Measurements from ENCODE around the gene CCDC187.

CCDC187 gene

DNA sequence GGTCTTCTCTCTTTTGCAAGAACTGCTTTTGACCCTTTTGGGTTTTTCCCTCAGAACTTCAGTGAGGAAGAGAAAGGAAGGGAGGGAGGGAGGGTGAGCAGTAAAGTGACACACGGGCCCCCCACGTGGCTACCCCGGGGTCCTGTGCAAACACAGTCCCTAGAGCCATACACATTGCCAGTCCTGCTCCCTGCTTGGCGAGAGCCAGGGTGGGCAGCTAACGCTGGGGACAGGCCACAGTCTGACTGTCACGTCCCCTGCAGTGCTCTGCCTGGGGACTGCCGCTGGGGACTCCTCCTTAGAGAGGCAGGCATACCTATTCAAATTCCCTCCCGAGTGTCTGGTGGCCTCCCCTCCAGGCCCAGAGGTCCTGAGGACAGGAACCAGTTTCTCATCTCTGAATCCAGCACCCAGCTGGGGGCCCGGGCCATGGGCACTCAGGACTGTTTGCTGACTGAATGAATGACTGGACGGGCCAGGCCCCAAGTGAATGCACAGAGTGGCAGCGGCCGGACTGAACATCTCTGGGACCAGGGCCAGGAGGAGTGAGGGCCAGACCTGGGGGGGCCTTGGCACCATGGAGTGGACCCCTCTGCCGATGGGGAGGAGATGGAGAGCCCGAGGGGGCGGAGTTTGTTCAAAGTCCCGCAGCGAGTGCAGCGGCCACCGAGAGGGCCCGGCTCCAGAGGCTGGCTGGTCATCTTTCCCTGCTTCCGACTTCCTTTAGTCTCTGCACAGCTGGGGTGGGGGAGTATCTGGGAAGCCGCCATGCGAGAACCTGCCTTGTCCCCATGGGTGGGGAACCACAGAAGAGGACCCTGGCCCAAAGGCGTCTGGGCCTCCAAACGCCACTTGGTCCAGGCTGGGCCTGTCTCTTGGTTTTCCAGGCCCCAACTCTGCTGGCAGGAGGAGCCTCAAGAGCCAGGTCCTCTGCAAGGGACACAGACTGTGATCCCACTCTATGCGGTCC, 5.8 kb downstream of the CCDC187 start:
- no peak for DNase-seq (ENCODE audit: low read depth in 3 of 3)

DNA sequence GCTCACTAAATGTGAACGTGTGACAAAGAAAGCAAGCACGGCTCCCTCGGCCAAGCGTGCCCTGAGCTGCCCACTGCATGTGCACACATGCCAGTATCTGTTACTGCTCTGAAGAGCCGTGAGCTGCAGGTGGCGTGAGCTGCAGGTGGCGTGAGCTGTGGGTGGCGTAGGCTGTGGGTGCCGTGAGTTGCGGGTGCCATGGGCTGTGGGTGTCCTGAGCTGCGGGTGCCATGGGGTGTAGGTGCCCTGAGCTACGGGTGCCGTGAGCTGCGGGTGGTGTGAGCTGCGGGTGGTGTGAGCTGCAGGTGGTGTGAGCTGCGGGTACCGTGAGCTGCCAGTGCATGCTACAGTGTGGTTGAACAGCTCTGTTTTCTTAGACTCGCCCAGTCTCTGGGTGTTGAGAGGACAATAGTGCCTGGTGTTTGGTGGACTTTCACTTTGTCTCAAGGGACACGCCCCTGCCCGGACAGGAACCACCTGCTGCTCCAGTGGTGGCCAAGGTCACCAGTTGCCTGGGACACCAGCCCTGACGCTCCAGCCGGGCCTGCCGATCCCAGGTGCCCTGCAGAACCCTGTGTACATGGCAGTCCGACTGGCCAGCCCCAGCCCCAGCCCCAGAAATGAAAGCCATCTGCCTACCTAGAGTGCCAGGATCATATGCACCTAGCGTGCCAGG, 6.7 kb downstream of the CCDC187 start:
- no peak for DNase-seq (ENCODE audit: low read depth in 3 of 3)

DNA sequence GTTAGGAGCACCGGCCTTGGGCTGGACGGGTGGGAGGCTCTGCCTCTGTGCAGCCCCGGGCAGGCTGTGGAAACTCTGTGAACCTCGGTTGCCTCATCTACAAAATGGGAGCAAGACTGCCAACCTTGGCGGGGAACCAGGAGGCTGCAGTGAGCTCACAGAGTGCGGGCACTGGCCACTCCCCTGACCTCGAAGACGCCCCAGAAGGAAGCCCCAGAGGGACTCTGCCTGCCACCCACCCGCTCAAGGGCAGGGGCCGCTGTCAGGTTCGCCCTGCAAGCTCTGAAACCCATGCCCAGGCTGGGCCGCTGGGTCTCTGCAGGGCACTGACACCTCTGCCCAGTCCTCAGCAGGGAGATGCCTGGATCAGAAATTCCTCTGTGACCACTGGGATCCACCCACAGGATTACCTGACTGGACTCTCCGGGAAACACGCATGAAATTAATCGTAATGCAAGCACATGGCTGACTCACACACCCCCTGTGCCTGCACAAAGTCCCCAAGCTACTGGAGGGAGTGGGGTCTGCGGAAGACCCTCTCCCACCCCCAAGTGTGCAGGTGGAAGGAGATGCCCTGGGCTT, 7.4 kb downstream of the CCDC187 start:
- no peak for DNase-seq (ENCODE audit: low read depth in 3 of 3)

DNA sequence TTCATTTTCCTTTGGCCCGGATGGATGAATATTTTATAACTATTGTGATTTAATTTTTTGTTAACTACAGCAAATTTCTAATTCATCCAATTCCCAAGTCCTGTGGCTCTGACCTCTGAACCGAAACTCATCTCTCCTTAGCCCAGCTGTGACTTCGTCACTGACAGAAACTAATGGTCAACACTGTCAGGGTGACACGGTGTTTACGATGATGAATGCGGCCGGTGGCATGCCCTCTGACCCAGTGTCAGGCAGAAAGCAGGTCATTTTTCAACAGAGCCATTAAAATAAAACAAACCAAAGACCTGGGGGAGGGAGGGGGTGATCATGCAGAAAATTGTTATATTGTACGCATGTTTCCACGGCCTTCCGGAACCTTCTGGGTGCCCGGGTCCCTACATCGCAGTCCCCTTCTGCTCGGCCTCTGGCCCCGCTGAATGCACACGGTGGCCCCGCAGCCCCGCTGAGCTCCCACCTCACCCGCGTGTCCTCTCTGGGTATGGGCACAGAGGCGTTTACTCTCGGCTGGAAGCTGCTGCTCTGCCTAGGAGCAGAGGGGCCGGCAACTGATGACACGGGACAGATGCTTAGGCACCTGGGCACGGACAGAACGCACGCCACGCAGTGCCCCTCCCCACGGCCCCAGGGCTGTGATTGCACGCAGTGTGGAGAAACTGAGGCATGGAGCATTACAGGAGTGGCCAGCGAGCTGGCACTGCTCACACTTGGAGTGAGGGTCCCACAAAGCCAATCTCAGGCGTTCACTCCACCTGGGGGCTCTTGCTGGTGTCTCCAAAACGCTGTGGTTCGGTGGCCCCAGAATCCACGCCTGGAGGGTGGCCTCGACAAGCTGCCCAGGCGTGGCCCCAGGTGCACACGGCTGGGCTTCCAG, 8.1 kb downstream of the CCDC187 start:
- DNase-seq (ENCODE audit: low read depth in 3 of 3), result no peak

DNA sequence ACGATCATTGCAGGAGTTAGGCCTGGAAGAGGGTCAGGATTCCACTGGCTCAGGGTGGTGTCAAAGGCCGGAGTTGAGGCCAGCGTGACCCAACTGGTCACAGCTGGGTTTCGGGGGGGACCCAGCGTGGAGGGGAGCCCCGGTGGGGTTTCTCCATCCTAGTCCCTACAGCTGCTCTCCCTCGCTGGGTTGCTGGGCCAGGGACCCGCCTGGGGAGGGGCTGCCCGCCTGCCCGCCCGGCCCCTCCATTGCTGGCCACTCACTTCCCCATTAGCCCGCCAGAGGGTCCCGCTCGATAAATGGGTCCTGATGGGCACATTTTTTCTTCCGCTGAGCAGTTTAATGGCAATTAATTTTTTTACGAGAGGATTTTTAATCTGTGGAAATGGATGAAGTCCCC, 8.8 kb downstream of the CCDC187 start:
- DNase-seq (ENCODE audit: low read depth in 3 of 3), result no peak

DNA sequence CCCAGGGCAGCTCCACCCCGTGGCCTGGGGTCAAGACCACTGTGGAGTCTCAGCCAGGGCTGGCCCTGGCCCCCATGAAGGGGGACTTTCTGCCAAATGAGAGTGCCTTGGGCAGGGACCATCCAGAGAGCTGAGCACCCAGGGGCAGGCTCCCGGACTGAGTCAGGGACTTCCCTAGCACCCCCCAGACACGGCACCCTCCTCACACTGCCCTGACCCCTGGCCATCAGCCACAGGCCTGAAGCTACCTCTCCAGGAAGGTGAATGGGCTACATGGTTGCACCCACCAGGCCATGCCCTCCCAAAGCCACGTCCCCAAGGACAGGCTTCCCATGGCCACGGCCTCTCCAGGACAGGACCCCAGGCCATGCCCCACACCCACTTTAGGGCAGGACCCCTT, 9.5 kb downstream of the CCDC187 start:
- no peak for DNase-seq (ENCODE audit: low read depth in 3 of 3)

DNA sequence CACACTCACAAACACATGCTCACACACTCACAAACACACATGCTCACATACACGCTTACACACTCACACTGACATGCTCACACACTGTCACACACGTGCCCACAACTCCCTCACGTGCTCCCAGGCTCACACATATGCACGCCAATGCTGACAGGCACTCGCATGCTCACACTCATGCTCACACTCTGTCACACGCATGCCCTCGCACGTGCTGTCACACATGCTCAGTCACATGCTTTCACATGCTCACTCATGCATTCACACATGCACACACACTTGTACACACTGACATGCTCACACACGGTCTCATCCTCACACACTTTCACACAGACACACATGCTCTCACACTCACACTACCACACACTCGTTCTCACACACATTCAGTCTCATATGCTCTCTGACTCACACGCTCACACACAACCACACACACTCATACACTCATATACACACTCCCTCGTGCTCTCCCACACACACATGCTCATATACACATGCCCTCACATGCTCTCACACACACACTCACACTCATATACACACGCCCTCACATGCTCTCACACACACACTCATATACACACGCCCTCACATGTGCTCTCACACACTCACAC, 10.3 kb downstream of the CCDC187 start:
- no peak for DNase-seq (ENCODE audit: low read depth in 3 of 3)

DNA sequence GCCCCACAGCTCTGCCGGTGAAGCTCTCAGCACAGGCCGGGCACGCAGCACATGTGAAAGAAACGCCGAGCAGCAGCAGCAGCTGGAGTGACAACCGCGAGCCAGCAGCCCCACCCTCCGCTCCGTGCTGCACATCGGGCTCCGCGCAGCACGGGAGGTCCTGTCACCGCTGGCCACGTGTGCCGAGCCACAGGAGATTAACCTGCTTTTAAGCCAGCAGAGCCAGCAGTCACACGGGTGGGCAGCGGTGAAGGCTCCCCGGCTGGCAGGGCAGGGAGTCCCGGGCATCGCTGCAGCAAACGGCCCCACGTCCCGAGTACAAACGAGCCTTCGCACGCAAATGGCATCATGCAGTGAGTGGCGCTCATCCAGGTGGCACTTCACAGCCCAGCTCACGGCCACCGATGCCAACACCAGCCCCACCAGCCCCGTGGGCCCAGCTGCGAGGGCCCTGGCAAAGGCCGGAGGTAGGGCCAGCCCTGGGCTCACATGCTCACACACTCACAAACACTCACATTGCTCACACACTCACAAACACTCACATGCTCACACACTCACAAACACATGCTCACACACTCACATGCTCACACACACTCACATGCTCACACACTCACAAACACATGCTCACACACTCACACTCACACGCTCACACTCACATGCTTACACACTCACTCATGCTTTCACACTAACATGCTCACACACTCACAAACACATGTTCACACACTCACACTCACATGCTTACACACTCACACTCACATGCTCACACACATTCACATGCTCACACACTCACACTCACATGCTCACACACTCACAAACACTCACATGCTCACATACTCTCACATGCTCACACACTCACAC, 11.1 kb downstream of the CCDC187 start:
- DNase-seq (ENCODE audit: low read depth in 3 of 3), result no peak

DNA sequence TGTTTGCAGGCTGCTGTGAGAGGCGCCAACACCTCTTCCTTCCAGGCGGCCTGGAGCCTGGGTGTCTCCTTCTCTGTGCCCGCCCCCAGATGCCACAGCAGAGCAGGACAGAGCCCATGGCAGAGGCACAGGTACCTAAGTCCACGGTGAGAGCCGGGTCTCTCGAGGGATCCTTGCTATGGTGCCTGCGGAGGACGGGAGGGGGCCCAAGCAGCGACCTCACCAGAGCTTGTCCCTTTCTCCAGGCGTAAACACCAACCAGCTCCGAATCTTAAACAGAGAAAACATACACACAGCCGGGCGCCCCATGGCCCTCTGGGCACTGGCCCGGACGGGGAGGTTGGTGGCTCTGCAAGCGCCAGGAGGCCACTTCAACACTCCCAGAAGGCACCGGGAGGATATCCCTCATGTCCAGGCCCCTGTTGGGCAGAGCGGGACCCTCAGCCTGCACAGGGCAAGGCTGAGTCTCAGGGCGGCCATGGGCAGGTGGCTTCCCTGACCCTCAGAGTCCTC, 11.8 kb downstream of the CCDC187 start:
- DNase-seq (ENCODE audit: low read depth in 3 of 3), result no peak

DNA sequence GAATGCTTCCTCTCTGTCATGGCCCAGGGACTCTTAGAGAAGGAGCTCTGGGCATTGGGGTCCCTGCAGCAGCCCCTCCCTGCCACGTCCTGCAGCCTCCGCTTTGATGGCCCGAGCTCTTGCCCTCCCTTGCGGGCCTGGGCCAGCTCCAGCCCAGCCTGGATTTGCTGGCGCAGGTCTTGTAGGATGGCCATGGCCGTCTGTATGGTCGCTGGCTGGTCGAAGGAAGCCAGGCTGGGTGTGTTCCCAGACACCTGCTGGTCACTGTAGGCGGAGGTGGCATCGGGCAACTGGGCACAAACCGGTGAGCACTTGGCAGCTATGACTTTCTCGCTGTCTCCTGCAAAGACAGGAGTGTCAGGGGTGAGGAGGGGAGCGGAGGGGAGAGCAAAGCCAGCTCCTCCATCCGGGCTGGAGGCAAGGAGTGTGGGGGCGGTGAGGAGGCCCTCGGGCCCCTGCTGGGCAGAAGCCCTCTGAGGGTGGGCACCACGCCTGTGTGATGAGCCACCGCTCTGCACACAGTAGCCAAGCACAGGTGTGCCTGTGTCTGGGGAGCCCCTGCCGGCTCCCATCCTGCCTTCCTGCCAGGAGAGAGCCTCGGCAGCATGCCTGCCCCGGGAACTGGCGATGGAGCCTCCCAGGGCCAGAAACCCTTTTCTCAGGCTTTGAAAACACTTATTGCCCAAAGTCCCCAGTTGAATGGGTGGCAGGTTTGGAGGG, 12.4 kb downstream of the CCDC187 start:
- no peak for DNase-seq (ENCODE audit: low read depth in 3 of 3)

DNA sequence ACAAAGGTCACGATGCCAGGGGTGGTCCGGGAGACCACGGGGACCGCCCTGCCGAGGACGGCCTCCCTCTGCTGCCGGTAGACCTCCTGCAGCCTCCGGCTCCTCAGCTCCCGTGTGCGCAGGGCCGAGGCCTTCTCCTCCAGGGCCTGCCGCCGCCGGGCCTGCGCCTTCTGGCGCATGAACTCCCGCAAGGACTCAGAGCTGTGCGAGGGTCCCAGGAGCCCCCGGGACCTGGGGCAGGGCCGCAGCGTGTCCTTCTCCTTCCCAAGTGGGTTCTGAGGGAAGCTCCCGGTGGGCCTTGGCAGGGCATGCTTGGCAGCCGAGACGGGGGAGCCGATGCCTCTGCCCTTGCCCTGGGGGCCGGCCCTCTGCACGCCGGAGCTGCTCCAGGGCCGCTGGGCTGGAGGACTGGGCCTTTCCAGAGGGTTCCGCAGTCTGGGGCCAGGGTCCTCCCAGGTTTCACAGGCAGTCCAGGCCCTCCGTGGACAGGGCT, 13.3 kb downstream of the CCDC187 start:
- DNase-seq (ENCODE audit: low read depth in 3 of 3), result no peak

DNA sequence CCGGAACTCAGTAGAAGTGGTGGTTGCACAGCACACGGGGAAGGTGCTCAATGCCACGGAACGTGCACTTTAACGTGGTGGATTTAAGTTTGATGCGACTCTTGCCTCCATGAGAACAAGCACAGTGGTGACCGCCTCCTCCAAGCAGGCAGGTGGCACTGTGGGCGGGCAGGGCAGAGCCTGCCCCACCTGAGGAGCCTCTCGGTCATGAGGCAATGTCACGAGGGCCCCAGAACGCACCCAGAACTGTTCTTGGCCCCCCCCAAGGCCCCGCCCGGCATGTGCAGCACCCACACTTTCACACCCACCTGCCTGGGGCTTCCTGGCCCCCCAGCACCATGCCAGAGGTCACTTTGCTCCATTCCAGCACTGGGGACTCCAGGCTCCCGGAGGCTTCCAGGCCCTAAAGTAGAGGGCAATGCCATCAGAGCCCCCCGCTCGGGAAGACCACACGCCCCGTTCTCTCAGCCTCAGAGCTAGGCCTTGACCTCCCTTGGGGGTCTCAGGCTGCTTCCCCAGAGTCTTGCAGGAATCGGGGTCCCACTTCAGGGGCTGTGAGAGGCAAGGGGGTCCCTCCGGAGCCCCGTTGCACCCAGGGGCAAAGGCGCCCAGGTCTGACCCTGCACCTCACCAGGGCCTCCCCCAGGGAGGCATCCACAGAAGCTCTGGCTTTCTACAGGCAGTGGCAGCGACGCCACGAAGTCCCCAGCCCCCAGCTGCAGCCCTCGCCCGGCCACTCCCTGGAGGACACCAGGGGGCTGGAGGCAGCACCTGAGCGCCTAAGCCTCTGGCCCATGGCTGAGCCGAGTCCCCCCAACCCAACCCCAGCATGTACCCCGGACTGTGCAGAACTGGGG, 14.0 kb downstream of the CCDC187 start:
- no peak for DNase-seq (ENCODE audit: low read depth in 3 of 3)

DNA sequence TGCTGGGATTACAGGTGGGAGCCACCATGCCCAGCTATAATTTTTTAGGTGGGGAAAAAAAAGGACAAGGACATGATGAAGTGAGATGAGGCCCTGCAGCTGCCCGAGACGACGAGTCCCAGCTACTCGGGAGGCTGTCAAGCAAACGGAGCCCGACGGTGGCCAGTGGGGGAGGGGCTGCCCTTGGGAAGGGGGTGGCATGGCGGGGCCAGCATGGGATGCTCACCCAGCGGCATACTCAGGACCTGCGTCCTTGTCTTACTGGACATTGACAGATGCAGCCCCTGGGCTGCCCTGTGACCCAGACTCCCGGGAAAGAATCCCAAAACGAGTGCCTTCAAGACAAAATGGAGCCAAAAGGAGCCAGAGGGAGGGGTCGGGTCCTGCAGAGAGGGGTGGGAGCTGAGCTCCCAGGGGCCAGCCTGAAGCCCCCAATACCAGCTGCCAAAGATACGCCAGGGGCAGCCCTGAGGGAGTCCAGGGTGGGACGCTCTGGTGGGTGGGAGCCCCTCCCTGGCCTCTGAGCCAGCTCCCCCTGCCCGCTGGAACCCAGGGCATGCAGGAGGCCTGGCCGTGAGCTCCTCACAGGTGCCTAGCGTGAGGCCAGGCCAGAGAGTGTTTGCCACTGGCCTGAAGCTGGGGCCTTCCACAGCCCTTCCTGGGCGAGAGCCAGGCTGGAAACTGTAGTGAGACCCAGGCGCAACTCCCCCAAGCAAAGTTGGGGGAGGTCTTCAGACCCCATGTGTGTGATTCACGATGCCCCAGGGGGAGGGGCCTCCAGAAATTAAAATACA, 15.7 kb downstream of the CCDC187 start:
- DNase-seq (ENCODE audit: low read depth in 3 of 3), result no peak

DNA sequence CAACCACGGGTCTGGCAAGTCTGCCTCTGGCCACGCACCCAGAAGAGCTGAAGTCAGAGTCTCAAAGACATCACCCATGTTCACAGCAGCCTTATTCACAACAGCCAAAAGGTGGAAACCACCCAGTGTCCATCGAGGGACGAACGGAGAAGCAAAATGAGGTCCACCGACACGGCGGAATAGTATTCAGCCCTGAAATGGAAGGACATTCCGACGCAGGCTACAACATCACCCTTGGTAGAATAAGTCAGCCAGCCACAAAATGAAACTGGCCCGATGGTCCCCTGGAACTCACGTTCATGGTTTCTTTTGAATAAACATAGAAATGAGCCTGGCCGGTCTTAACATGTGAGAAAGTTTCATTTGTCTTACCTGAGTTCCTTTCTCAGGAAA, 16.9 kb downstream of the CCDC187 start:
- DNase-seq (ENCODE audit: low read depth in 3 of 3), result no peak

DNA sequence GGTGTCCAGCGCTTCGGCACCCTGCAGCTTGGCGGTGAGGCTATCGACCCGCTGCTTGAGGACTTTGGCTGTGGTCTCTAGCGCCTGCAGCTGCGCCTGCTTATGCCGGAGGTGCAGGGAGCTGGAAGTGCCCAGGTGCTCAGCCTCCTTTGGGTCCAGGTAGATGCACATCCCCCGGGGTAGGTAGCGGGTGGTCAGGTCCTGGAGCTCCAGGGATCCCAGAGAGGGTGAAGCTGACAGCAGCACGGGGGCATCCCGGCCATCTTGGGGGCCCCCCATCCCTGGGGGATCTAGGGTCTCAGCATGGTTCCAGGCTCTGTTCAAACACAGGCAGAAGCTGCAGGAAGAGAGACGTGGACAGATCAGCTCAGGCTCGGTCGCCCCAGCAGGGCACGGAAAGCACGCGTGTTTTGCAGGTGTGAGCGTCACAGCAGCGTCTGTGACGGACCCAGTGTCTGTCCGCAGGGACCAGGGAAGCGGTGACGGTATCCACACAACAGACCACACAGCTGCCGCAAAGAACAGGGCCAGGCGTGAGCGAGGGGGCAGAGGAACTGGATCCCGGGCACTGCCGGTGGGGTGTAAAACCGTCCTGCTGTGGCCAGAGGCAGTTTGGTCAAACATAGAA, 17.4 kb downstream of the CCDC187 start:
- no peak for DNase-seq (ENCODE audit: low read depth in 3 of 3)

DNA sequence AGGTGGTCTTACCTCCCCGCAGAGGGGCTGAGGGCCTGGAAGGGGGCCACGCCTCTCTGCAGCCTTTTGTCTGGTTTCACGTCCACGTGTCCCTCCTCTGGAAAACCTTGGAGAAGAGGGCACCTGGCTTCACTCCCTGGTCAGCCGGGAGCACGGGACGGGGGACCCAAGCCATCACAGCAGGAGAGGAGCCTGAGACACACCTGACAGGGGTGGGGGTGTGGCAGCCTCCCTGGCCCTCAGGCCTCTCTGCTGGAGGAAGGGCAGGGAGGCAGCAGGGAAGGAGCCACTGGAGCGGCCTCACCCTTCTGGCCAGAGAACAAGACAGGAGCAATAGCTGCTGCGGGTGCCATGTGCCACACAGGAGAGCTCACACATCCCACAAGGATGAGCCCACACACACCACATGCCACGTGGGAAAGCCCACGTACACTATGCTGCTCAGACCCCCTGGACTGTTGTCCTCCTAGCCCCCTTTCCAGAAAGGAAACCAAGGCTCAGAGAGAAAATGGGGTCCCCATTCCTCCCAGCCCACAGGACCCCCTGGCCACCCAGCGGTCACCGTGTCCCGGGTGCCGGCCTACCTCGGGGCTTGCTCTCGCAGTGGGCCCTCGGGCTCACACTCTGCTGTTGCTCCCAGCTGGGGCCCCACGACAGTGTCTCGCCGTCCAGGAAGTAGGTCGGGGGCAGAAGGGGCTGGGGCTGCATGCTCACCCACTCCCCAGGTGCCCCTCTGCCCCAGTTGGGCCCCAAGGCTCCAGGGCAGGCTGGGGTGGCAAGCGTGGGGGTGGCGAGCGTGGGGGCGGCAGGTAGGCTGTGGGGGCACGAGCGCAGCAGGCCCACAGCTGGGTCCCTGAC, 18.2 kb downstream of the CCDC187 start:
- DNase-seq (ENCODE audit: low read depth in 3 of 3), result no peak

Measured in stimulated activated CD4-positive, alpha-beta T cell treated with anti-CD3 and anti-CD28 coated beads, TNF-alpha, amount 100 ng/mL, for 48 hours (primary cell).